ENCODE results near the gene CLCNKB. TPM values are rescaled to one million over a fixed set of nuclear protein-coding genes. Genes with fewer than 3 reads are reported as not detected.
A peak's percentile ranks its signal among the peaks of the same experiment; 100 is the strongest.
"Not testable (repeated sequence)": the region's sequence is repeated elsewhere in the genome, so short reads cannot be mapped to it uniquely, and the experiment has no call there.

Gene CLCNKB
- total RNA-seq, 1 experiment from 2014 or later: not detected

DNA sequence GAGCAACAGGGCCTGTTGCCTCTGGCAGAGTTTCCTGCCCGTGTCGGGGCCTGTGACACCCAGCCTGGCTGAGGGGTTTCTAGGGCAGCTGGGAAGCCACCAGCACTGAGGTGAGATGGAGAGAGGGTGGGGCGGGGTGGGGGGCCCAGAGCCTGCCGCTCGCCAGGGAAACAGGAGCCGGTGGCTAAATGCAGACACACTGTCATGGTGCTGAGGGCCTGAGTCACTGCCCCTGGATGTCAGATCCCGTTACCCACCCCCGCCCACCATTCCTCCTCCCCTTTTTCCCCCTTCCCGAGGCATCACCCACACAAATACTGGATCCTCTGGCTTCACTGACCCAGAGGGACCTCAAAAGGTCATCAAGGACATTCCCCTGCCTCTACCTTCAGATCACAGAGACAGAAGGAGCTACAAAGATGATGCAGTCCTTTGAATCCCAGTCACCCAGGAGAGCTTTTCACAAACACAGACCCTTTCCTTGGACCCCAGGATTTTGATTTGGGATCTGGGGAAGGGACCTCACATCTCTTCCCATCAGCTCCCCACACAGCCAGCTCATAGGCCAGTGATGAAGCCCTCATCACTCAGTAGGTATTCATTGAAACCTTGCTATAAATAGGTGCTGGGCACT, 23.8 kb upstream of the CLCNKB start:
- H3K27me3 ChIP-seq (replicated peaks; ENCODE audit: control insufficient read depth, insufficient read depth, low read length): no peaks in the 10 kb centered on the region
- no peaks in the 10 kb centered on the region for H3K9me3 ChIP-seq
- no peaks in the 10 kb centered on the region for H3K36me3 ChIP-seq (ENCODE audit: control insufficient read depth, insufficient read depth, low read length)
- TF ChIP-seq, protein P1, sequence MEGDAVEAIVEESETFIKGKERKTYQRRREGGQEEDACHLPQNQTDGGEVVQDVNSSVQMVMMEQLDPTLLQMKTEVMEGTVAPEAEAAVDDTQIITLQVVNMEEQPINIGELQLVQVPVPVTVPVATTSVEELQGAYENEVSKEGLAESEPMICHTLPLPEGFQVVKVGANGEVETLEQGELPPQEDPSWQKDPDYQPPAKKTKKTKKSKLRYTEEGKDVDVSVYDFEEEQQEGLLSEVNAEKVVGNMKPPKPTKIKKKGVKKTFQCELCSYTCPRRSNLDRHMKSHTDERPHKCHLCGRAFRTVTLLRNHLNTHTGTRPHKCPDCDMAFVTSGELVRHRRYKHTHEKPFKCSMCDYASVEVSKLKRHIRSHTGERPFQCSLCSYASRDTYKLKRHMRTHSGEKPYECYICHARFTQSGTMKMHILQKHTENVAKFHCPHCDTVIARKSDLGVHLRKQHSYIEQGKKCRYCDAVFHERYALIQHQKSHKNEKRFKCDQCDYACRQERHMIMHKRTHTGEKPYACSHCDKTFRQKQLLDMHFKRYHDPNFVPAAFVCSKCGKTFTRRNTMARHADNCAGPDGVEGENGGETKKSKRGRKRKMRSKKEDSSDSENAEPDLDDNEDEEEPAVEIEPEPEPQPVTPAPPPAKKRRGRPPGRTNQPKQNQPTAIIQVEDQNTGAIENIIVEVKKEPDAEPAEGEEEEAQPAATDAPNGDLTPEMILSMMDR (IDR thresholded peaks at IDR 0.05; ENCODE audit: insufficient read depth in 1 of 2, low read depth in 1 of 2, low read length in 1 of 2, severe bottlenecking in 1 of 2, unreplicated experiment in 1 of 2): no peak
- H3K9me3 Mint-ChIP-seq (ENCODE audit: unreplicated experiment): no peaks in the 10 kb centered on the region
- H3K4me1 Mint-ChIP-seq (ENCODE audit: low read depth, unreplicated experiment): no peaks in the 10 kb centered on the region
- CTCF ChIA-PET: no interaction called here
- H3K36me3 Mint-ChIP-seq (ENCODE audit: insufficient read depth, unreplicated experiment): no peaks in the 10 kb centered on the region
- DNase-seq: no peak
- no peaks in the 10 kb centered on the region for H3K4me1 ChIP-seq
- H3K4me3 Mint-ChIP-seq (ENCODE audit: unreplicated experiment): no peak overlapping the region
- intact Hi-C loops (cut with micrococcal nuclease; ENCODE audit: unreplicated experiment): no loop called here
- H3K27ac Mint-ChIP-seq (ENCODE audit: unreplicated experiment): peak overlapping the region; percentile 22
- POLR2A ChIA-PET: no interaction called here
- no peaks in the 10 kb centered on the region for H3K27me3 Mint-ChIP-seq (ENCODE audit: insufficient read depth, unreplicated experiment)
- no TSS peak for BruUV-seq (replicated peaks)
- no peak overlapping the region for H3K4me3 ChIP-seq (ENCODE audit: low read depth, low read length)

DNA sequence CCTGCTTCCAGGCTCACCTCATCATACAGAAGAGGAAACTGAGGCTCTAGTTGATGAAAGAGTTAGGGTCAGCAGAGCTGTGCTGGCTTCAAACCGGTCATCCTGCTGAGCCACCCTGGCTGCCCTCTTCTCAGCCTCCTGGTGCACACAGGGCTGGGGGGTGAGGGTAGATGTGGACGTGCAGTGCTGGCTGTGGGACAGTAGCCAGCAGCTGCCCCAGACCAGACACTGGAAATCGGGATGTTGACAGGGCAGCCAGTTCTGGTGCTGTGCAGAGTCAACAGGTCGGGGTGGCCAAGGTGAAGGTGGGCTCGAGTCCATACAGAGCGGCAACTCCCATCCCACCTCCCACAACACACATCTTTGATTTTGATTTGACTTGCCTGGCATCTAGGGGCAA, 23.3 kb upstream of the CLCNKB start:
- Histone ChIP-seq H3K27me3 (replicated peaks; ENCODE audit: control insufficient read depth, insufficient read depth, low read length) (no peaks in the 10 kb centered on the region), H3K4me1 (no peaks in the 10 kb centered on the region), H3K9me3 (no peaks in the 10 kb centered on the region), H3K36me3 (ENCODE audit: control insufficient read depth, insufficient read depth, low read length) (no peaks in the 10 kb centered on the region), H3K4me3 (ENCODE audit: low read depth, low read length) (no peak overlapping the region)
- CTCF ChIA-PET: no interaction called here
- TF ChIP-seq, protein P1 (IDR thresholded peaks at IDR 0.05; ENCODE audit: insufficient read depth in 1 of 2, low read depth in 1 of 2, low read length in 1 of 2, severe bottlenecking in 1 of 2, unreplicated experiment in 1 of 2): no peak
- Mint-ChIP-seq H3K36me3 (ENCODE audit: insufficient read depth, unreplicated experiment) (no peaks in the 10 kb centered on the region), H3K27ac (ENCODE audit: unreplicated experiment) (no peak overlapping the region), H3K27me3 (ENCODE audit: insufficient read depth, unreplicated experiment) (no peaks in the 10 kb centered on the region), H3K4me3 (ENCODE audit: unreplicated experiment) (no peak overlapping the region), H3K4me1 (ENCODE audit: low read depth, unreplicated experiment) (no peaks in the 10 kb centered on the region), H3K9me3 (ENCODE audit: unreplicated experiment) (no peaks in the 10 kb centered on the region)
- intact Hi-C loops (cut with micrococcal nuclease; ENCODE audit: unreplicated experiment): no loop called here
- BruUV-seq (replicated peaks): no TSS peak
- POLR2A ChIA-PET: no interaction called here
- no peak for DNase-seq

DNA sequence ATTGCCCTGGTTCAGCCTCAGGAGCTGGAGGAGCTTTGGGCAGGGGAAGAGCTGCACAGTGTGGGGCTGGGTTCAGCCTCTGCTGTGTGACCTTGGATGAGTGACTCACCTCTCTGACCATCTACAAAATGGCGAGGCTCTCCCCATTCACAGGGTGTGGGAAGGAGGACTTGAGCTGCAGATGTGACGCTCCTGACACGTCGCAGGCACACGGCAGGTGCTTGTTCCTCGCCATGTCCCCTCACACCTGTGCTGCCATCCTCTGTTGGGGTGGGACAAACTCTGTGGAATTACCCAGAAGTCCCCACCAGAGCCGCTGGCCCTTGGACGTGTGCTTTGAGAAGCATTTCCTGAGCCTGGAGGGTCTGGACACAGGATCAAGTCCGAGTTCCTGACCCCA, 22.7 kb upstream of the CLCNKB start:
- H3K4me3 Mint-ChIP-seq (ENCODE audit: unreplicated experiment); H3K9me3 ChIP-seq; H3K4me1 Mint-ChIP-seq (ENCODE audit: low read depth, unreplicated experiment); H3K36me3 ChIP-seq (ENCODE audit: control insufficient read depth, insufficient read depth, low read length); H3K9me3 Mint-ChIP-seq (ENCODE audit: unreplicated experiment); intact Hi-C loops (cut with micrococcal nuclease; ENCODE audit: unreplicated experiment); H3K27me3 Mint-ChIP-seq (ENCODE audit: insufficient read depth, unreplicated experiment); CTCF ChIA-PET; BruUV-seq (replicated peaks); H3K4me3 ChIP-seq (ENCODE audit: low read depth, low read length); H3K27me3 ChIP-seq (replicated peaks; ENCODE audit: control insufficient read depth, insufficient read depth, low read length); DNase-seq; H3K36me3 Mint-ChIP-seq (ENCODE audit: insufficient read depth, unreplicated experiment); H3K27ac Mint-ChIP-seq (ENCODE audit: unreplicated experiment); H3K4me1 ChIP-seq; POLR2A ChIA-PET: not testable (repeated sequence)

DNA sequence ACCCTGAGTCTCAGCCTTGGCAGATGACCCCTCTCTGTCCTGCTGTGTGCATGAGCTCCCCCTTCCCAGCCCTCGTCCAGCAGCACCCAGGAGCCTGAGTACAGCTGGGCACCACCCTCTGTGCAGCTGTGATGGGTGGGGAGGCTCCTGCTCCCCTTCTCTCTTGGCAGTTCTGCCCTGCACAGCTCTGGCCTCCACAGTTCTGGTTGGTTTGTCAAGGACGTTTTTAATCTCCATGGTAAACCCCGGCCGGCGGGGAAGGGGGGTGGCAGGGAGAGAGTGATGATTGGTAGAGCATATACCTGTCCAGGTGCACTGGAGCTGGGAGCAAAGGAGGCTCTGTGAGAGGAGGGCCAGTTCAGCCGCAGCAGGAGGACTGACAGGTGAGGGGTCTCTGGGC, 21.9 kb upstream of the CLCNKB start, which contains the start of gene CLCNKA:
Gene CLCNKA, plus strand, starts transcription at position 356 of the 400 bp plus-strand sequence. CDS start 584 bp downstream, outside the sequence.
- Histone ChIP-seq H3K9me3 (no peaks in the 10 kb centered on the region), H3K4me1 (no peaks in the 10 kb centered on the region), H3K4me3 (ENCODE audit: low read depth, low read length) (no peak within 1 kb of the TSS), H3K36me3 (ENCODE audit: control insufficient read depth, insufficient read depth, low read length) (no peaks in the 10 kb centered on the region), H3K27me3 (replicated peaks; ENCODE audit: control insufficient read depth, insufficient read depth, low read length) (no peaks in the 10 kb centered on the region)
- Mint-ChIP-seq H3K27ac (ENCODE audit: unreplicated experiment) (no peak within 1 kb of the TSS), H3K4me1 (ENCODE audit: low read depth, unreplicated experiment) (no peaks in the 10 kb centered on the region), H3K36me3 (ENCODE audit: insufficient read depth, unreplicated experiment) (no peaks in the 10 kb centered on the region), H3K27me3 (ENCODE audit: insufficient read depth, unreplicated experiment) (no peaks in the 10 kb centered on the region), H3K4me3 (ENCODE audit: unreplicated experiment) (no peak within 1 kb of the TSS), H3K9me3 (ENCODE audit: unreplicated experiment) (no peaks in the 10 kb centered on the region)
- ChIA-PET POLR2A (no interaction called here), CTCF (no interaction called here)
- intact Hi-C loops (cut with micrococcal nuclease; ENCODE audit: unreplicated experiment): no loop called here
- DNase-seq: no peak
- TF ChIP-seq, protein P1 (IDR thresholded peaks at IDR 0.05; ENCODE audit: insufficient read depth in 1 of 2, low read depth in 1 of 2, low read length in 1 of 2, severe bottlenecking in 1 of 2, unreplicated experiment in 1 of 2): no peak
- BruUV-seq (replicated peaks): no TSS peak
